Keratinocyte (primary cell): ENCODE data around the gene NFATC1. TPM values are rescaled to one million over a fixed set of nuclear protein-coding genes. Genes with fewer than 3 reads are reported as not detected.

ENCODE experiments used
- DNase-seq: peaks from one replicate; pipeline ENCODE4 v3.0.0-alpha.2; 2011; ENCODE audit warnings: low read depth, missing footprints, low spot score
- FAIRE-seq: peaks from 2 replicates; lab custom pipeline; 2011; peaks lifted over from hg19 to GRCh38; lab: Jason Lieb, UNC
- H2AFZ ChIP-seq: 2 replicates; pipeline ENCODE4 v1.6.0; 2012; ENCODE audit warnings: low read length, control low read depth, inconsistent platforms; ENCODE audit not compliant: control insufficient read depth
- H3K27ac ChIP-seq: 2 replicates; pipeline ENCODE4 v1.5.1; 2011; ENCODE audit warnings: low read length; ENCODE audit not compliant: control insufficient read depth, insufficient read depth
- H3K27me3 ChIP-seq: 3 replicates; pipeline ENCODE4 v1.6.0; 2011; ENCODE audit warnings: low read length; ENCODE audit not compliant: control insufficient read depth, insufficient read depth; ENCODE audit errors: extremely low read depth
- H3K36me3 ChIP-seq, 2 experiments: 2 replicates in 1 of 2; 3 replicates in 1 of 2; pipeline ENCODE4 v1.5.1; 2011; ENCODE audit warnings: low read length in 2 of 2, mild to moderate bottlenecking in 1 of 2; ENCODE audit not compliant: control insufficient read depth in 2 of 2, insufficient read depth in 2 of 2; ENCODE audit errors: extremely low read depth in 1 of 2
- H3K4me1 ChIP-seq: 3 replicates; pipeline ENCODE4 v1.5.1; 2011; ENCODE audit warnings: low read length; ENCODE audit not compliant: control insufficient read depth, insufficient read depth; ENCODE audit errors: extremely low read depth
- H3K4me2 ChIP-seq: 3 replicates; pipeline ENCODE4 v1.6.0; 2011; ENCODE audit warnings: low read depth, low read length; ENCODE audit not compliant: control insufficient read depth, insufficient read depth; ENCODE audit errors: extremely low read depth
- H3K4me3 ChIP-seq, 3 experiments: fragments of 200-600 bp in 1 of 3; sonication (generic) in 1 of 3; 2 replicates in 2 of 3; 3 replicates in 1 of 3; pipeline ENCODE4 v1.5.1; 2011 to 2016; ENCODE audit warnings: low read length in 3 of 3, mild to moderate bottlenecking in 3 of 3, control low read depth in 2 of 3, inconsistent platforms in 1 of 3, low read depth in 1 of 3, mixed read lengths in 1 of 3, mixed run types in 1 of 3, moderate library complexity in 1 of 3; ENCODE audit not compliant: control insufficient read depth in 2 of 3, insufficient read depth in 2 of 3; ENCODE audit errors: extremely low read depth in 1 of 3
- H3K79me2 ChIP-seq: 2 replicates; pipeline ENCODE4 v1.6.0; 2012; ENCODE audit warnings: low read length; ENCODE audit not compliant: control insufficient read depth, insufficient read depth
- H3K9ac ChIP-seq: 3 replicates; pipeline ENCODE4 v1.6.0; 2011; ENCODE audit warnings: low read length; ENCODE audit not compliant: control insufficient read depth, insufficient read depth; ENCODE audit errors: extremely low read depth
- H3K9me1 ChIP-seq: 3 replicates; pipeline ENCODE4 v1.6.0; 2011; ENCODE audit warnings: low read length; ENCODE audit not compliant: control insufficient read depth, insufficient read depth; ENCODE audit errors: extremely low read depth
- H3K9me3 ChIP-seq: 2 replicates; pipeline ENCODE4 v1.5.1; 2012; ENCODE audit warnings: low read depth, low read length; ENCODE audit not compliant: control insufficient read depth
- H4K20me1 ChIP-seq: 3 replicates; pipeline ENCODE4 v1.6.0; 2011; ENCODE audit warnings: low read length; ENCODE audit not compliant: control insufficient read depth, insufficient read depth; ENCODE audit errors: extremely low read depth
- CTCF ChIP-seq, 3 experiments: IDR thresholded peaks in 1 of 3; conservative IDR thresholded peaks in 1 of 3; optimal IDR thresholded peaks in 1 of 3; 2 replicates in 2 of 3; 3 replicates in 1 of 3; pipeline versions ENCODE3 to v1.5.1; 2011; ENCODE audit warnings: low read length in 3 of 3, mild to moderate bottlenecking in 3 of 3, moderate library complexity in 2 of 3, control low read depth in 1 of 3, inconsistent platforms in 1 of 3; ENCODE audit not compliant: insufficient read depth in 2 of 3; ENCODE audit errors: extremely low read depth in 1 of 3
- EZH2 ChIP-seq: IDR thresholded peaks from one replicate; pipeline ENCODE4 v1.6.1; 2012; ENCODE audit warnings: inconsistent platforms, mild to moderate bottlenecking, low read length, moderate library complexity
- dilution Hi-C: fragments of 300-500 bp; cut with MboI; formaldehyde crosslinking; loops from one replicate; pipeline ENCODE4 v1.7.0; 2020; ENCODE audit warnings: low sequenced_read_pairs; ENCODE audit not compliant: extremely low pct_ligation_motif_present
- polyA plus RNA-seq, 5 experiments: library from polyadenylated mRNA; depleted of rRNA in 3 of 5; stranded (reverse) in 3 of 5; stranded (forward) in 1 of 5; unstranded in 1 of 5; fragments of >200 nt; gene quantifications; 1 replicate in 1 of 5; 2 replicates in 3 of 5; 3 replicates in 1 of 5; pipeline versions ENCODE4 v1.2.1 to v1.2.3, GENCODE V29; 2011 to 2012; ENCODE audit warnings: missing spikeins in 2 of 5, low read depth in 1 of 5, low replicate concordance in 1 of 5

Gene NFATC1
- polyA plus RNA-seq, 1 donor (not counting 4 experiments of a cell fraction or from before 2014, with no cell fraction given): 0.77 TPM

DNA sequence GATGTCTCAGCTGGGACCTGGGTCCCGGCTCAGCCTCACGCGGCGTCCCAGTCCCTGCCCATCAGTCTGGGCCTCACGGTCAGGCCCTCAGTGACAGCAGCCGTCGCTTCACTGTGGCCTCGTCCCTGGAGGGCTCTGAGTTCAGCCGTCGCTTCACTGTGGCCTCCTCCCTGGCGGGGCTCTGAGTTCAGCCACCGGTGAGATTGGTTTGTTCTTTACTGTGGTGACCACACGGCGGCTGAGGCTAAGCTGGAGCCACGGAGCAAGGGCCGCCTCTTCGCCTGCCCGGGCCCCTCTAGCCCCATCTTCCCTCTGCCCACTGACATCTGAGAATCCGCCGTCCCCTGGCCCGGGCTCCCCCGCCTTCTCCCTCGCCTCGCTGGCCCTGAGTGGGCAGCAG, 51.2 kb downstream of the NFATC1 start:
- Histone ChIP-seq H3K4me3 (no peak overlapping the region), H3K9me1 (no peaks in the 10 kb centered on the region), H3K27me3 (no peaks in the 10 kb centered on the region), H3K36me3 (no peaks in the 10 kb centered on the region), H2AFZ (no peak overlapping the region), H3K27ac (no peak overlapping the region), H3K9ac (no peak overlapping the region), H3K79me2 (no peaks in the 10 kb centered on the region), H4K20me1 (no peaks in the 10 kb centered on the region), H3K9me3 (no peaks in the 10 kb centered on the region), H3K4me2 (no peak overlapping the region), H3K4me1 (no peaks in the 10 kb centered on the region)
- dilution Hi-C loops: no loop called here
- FAIRE-seq (no peak), DNase-seq (no peak)
- TF ChIP-seq CTCF (optimal IDR thresholded peaks at IDR 0.05 in 1 of 3, IDR thresholded peaks at IDR 0.05 in 1 of 3, conservative IDR thresholded peaks at IDR 0.05 in 1 of 3; ENCODE audit: extremely low read depth in 1 of 3, insufficient read depth in 2 of 3, low read length in 3 of 3) (no peak), EZH2 (no peak)

- DNase-seq (no peak), FAIRE-seq (no peak)
- H3K4me2 ChIP-seq: no peak overlapping the region
- TF ChIP-seq CTCF (optimal IDR thresholded peaks at IDR 0.05 in 1 of 3, IDR thresholded peaks at IDR 0.05 in 1 of 3, conservative IDR thresholded peaks at IDR 0.05 in 1 of 3; ENCODE audit: extremely low read depth in 1 of 3, insufficient read depth in 2 of 3, low read length in 3 of 3): no peak
- TF ChIP-seq EZH2: no peak
- no peak overlapping the region for H3K9ac ChIP-seq
- H3K36me3 ChIP-seq: no peaks in the 10 kb centered on the region
- no peaks in the 10 kb centered on the region for H3K9me1 ChIP-seq
- H4K20me1 ChIP-seq: no peaks in the 10 kb centered on the region
- no peaks in the 10 kb centered on the region for H3K9me3 ChIP-seq
- H2AFZ ChIP-seq: no peak overlapping the region
- no peaks in the 10 kb centered on the region for H3K4me1 ChIP-seq
- dilution Hi-C loops: no loop called here
- no peak overlapping the region for H3K4me3 ChIP-seq
- H3K79me2 ChIP-seq: no peaks in the 10 kb centered on the region
- H3K27me3 ChIP-seq: no peaks in the 10 kb centered on the region
- H3K27ac ChIP-seq: no peak overlapping the region
These were observed 52.1 kb downstream of the NFATC1 start for GRCh38 chr18:79447703-79448367.
